OCI-LY3 (cell line): ENCODE results near the gene OR2AE1.

ENCODE experiments used
- H2AFZ ChIP-seq: fragments of 200-600, 300-600 bp; shearing (Covaris generic); 2 replicates; pipeline ENCODE4 v1.6.0; 2014; ENCODE audit warnings: antibody characterized with exemption, low read depth, low read length
- H3K27ac ChIP-seq: fragments of 200-600, 300-600 bp; sonication (generic); 2 replicates; pipeline ENCODE4 v1.5.1; 2014; ENCODE audit warnings: mild to moderate bottlenecking, low read length, moderate library complexity, mixed read lengths
- H3K27me3 ChIP-seq: fragments of 200-600, 300-600 bp; sonication (generic); 2 replicates; pipeline ENCODE4 v1.6.1; 2014; ENCODE audit warnings: low read depth, low read length, mixed read lengths
- H3K36me3 ChIP-seq: fragments of 200-600, 300-600 bp; sonication (generic); replicated peaks from 2 replicates; pipeline ENCODE3; 2014; ENCODE audit warnings: low read depth, low read length, mixed read lengths
- H3K4me1 ChIP-seq: fragments of 300-600, 200-600 bp; sonication (generic); 2 replicates; pipeline ENCODE4 v1.6.1; 2014; ENCODE audit warnings: low read length, mixed read lengths
- H3K4me2 ChIP-seq: fragments of 200-600, 300-600 bp; sonication (generic); 2 replicates; pipeline ENCODE4 v1.6.1; 2014; ENCODE audit warnings: low read length, mixed read lengths
- H3K4me3 ChIP-seq: fragments of 300-600, 200-600 bp; sonication (generic); 2 replicates; pipeline ENCODE4 v1.5.1; 2014; ENCODE audit warnings: antibody characterized with exemption, mild to moderate bottlenecking, low read length, moderate library complexity
- H3K79me2 ChIP-seq: fragments of 300-600, 200-600 bp; shearing (Covaris generic); 2 replicates; pipeline ENCODE4 v1.6.1; 2014; ENCODE audit warnings: mild to moderate bottlenecking, low read length, mixed read lengths
- H3K9ac ChIP-seq: fragments of 300-600, 200-600 bp; shearing (Covaris generic); 2 replicates; pipeline ENCODE4 v1.6.0; 2014; ENCODE audit warnings: mild to moderate bottlenecking, low read length, moderate library complexity
- H3K9me3 ChIP-seq: fragments of 200-600, 300-600 bp; shearing (Covaris generic); 2 replicates; pipeline ENCODE4 v1.6.1; 2014; ENCODE audit warnings: low read length, mixed read lengths; ENCODE audit not compliant: insufficient read depth
- H4K20me1 ChIP-seq: fragments of 200-600, 300-600 bp; sonication (generic); 2 replicates; pipeline ENCODE4 v1.6.1; 2016; ENCODE audit warnings: low read length, mixed read lengths; ENCODE audit not compliant: insufficient read depth
- EZH2phosphoT487 ChIP-seq: fragments of 200-600 bp; shearing (Covaris generic); IDR thresholded peaks from 2 replicates; pipeline ENCODE4 v1.6.1; 2018; ENCODE audit warnings: antibody characterized with exemption, mixed run types, low read depth
- TF ChIP-seq, protein P1 (sequence below): fragments of 200-600, 300-600 bp; sonication (generic); IDR thresholded peaks from 2 replicates; pipeline ENCODE4 v1.5.1; 2014; ENCODE audit warnings: antibody characterized with exemption, low read length, low read depth

OR2AE1 gene

DNA sequence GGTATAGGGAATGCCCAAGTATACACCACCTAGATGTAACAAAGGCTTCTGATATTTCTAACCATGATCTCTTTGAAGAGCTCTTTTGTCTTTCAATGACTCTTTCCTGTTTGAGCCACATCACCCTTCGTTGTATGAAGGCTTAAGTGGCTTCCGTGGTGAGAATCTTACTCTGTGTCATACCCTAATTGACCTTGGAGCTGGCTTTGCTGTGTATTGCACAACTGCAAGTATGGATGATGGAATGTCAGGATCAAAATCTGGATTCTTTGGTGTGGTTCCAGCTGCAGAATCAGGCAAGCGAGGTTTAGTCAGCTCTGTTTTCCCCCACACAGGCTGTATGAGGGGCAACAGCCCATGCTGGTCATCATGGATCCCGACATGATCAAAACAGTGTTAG, 33.0 kb downstream of the OR2AE1 start:
- H3K4me1 ChIP-seq, result no peaks in the 10 kb centered on the region
- no peak overlapping the region for H2AFZ ChIP-seq
- no peak overlapping the region for H3K27ac ChIP-seq
- no peaks in the 10 kb centered on the region for H3K9me3 ChIP-seq
- no peak overlapping the region for H3K4me3 ChIP-seq
- H3K9ac ChIP-seq, result no peak overlapping the region
- TF ChIP-seq, protein P1, sequence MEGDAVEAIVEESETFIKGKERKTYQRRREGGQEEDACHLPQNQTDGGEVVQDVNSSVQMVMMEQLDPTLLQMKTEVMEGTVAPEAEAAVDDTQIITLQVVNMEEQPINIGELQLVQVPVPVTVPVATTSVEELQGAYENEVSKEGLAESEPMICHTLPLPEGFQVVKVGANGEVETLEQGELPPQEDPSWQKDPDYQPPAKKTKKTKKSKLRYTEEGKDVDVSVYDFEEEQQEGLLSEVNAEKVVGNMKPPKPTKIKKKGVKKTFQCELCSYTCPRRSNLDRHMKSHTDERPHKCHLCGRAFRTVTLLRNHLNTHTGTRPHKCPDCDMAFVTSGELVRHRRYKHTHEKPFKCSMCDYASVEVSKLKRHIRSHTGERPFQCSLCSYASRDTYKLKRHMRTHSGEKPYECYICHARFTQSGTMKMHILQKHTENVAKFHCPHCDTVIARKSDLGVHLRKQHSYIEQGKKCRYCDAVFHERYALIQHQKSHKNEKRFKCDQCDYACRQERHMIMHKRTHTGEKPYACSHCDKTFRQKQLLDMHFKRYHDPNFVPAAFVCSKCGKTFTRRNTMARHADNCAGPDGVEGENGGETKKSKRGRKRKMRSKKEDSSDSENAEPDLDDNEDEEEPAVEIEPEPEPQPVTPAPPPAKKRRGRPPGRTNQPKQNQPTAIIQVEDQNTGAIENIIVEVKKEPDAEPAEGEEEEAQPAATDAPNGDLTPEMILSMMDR, result no peak
- TF ChIP-seq EZH2phosphoT487, result no peak
- no peaks in the 10 kb centered on the region for H3K36me3 ChIP-seq
- no peaks in the 10 kb centered on the region for H4K20me1 ChIP-seq
- H3K79me2 ChIP-seq, result no peaks in the 10 kb centered on the region
- peaks cover 25% of the 10 kb centered on the region for H3K27me3 ChIP-seq
- H3K4me2 ChIP-seq, result no peak overlapping the region

DNA sequence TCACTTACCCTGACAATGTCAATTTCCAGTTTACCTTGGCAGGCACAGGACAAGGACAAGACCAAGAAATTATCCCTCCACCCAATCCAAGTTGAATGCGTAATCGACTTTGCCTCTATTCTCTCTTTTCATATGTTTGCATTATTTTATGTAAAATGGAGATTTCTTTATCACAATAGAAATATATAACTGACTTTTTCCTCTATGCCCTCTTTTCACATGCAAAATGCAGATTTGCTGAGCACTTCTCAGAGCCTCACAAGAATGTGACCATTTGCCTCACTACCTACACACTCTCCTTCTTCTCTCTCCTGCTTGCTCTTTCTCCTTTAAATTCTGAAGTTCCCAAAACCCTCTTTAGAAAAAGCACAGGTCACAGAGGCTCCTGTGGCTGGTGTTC, 33.9 kb downstream of the OR2AE1 start:
- H3K4me2 ChIP-seq, result no peak overlapping the region
- no peak overlapping the region for H3K4me3 ChIP-seq
- no peaks in the 10 kb centered on the region for H3K79me2 ChIP-seq
- no peak overlapping the region for H3K27ac ChIP-seq
- no peaks in the 10 kb centered on the region for H4K20me1 ChIP-seq
- TF ChIP-seq EZH2phosphoT487, result no peak
- TF ChIP-seq, protein P1, result no peak
- H3K4me1 ChIP-seq, result peaks cover 4% of the 10 kb centered on the region
- H2AFZ ChIP-seq, result no peak overlapping the region
- no peaks in the 10 kb centered on the region for H3K36me3 ChIP-seq
- no peak overlapping the region for H3K9ac ChIP-seq
- H3K9me3 ChIP-seq, result no peaks in the 10 kb centered on the region
- peaks cover 21% of the 10 kb centered on the region for H3K27me3 ChIP-seq

DNA sequence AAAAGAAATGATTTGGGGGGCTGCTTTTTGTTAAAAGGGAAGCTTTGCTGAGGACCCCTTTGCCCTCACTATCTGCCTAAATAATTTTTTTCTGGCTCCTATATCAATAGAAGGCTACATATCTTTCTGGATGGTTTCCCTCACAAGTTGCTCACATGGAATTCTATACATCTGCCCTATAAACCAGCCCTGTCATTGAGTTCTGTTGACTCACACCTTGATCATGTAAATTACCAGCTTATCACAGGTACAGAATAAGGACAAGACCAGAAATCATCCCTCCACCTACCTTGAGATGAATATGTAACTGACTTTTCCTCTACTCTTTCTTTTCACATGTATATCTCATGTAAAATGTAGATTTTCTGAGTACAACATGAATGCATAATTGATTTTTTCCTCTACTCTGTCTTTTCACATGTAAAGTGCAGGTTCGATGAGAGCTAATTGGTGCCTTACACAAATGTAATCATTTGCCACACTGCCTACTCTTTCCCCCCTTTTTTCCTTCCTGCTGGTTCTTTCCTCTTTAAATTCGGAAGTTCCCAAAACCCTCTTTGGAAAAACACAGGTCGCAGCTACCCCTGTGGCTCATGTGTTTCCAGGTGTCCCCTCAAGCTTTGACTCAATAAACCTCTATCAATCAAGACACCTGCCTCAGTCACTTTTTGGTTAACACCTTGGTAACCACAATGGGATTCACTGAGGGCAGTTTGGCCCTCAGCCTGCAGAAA, 36.5 kb downstream of the OR2AE1 start:
- H4K20me1 ChIP-seq, result no peaks in the 10 kb centered on the region
- H3K9me3 ChIP-seq, result no peaks in the 10 kb centered on the region
- no peak overlapping the region for H2AFZ ChIP-seq
- no peak for TF ChIP-seq EZH2phosphoT487
- TF ChIP-seq, protein P1, result no peak
- H3K27me3 ChIP-seq, result peaks cover 15% of the 10 kb centered on the region
- H3K79me2 ChIP-seq, result no peaks in the 10 kb centered on the region
- no peak overlapping the region for H3K4me3 ChIP-seq
- H3K9ac ChIP-seq, result no peak overlapping the region
- H3K27ac ChIP-seq, result no peak overlapping the region
- H3K4me2 ChIP-seq, result no peak overlapping the region
- no peaks in the 10 kb centered on the region for H3K36me3 ChIP-seq
- H3K4me1 ChIP-seq, result peaks cover 8% of the 10 kb centered on the region

DNA sequence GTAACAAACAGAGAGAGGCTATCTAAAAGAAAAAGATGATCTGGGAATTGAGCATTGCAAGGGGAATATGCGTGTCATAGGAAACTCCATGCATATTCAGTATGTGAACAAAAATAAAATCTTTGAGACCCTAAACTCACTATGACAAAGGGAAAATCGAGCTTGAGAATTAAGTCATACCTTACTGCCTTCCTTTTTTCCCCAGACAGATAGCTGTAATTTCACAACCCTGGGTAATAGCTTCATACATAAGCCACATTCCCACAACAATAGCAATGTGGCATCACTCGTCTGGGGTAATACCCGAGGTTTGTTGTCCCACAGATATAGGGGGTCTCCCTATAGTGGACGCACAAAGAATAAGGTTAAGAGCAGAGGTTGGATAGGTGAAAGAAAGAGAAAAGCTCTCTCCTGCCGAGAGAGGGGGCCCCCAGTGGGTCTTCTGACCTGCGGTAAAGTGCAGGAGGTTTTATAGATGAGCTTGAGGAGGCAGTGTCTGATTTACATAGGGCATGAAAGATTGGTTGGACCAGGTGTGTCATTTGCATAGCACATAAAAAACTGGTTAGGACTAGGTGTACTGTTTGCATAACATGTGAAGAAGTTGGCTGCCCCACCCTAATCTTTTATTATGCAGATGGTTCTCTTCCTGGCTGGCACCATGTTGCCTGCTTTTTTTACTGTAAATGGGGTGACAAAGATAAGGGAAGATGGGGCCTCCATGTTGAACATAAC, 37.4 kb downstream of the OR2AE1 start:
- no peak overlapping the region for H3K4me3 ChIP-seq
- no peak overlapping the region for H3K27ac ChIP-seq
- TF ChIP-seq, protein P1, result no peak
- no peak for TF ChIP-seq EZH2phosphoT487
- H3K79me2 ChIP-seq, result no peaks in the 10 kb centered on the region
- H4K20me1 ChIP-seq, result no peaks in the 10 kb centered on the region
- no peak overlapping the region for H3K9ac ChIP-seq
- H3K4me2 ChIP-seq, result no peak overlapping the region
- H3K27me3 ChIP-seq, result peaks cover 15% of the 10 kb centered on the region
- H2AFZ ChIP-seq, result no peak overlapping the region
- H3K9me3 ChIP-seq, result no peaks in the 10 kb centered on the region
- peaks cover 8% of the 10 kb centered on the region for H3K4me1 ChIP-seq
- no peaks in the 10 kb centered on the region for H3K36me3 ChIP-seq
